Astrocyte of the hippocampus (primary cell): Measurements from ENCODE around the gene SLC39A6.
"Not testable (repeated sequence)": the region's sequence is repeated elsewhere in the genome, so short reads cannot be mapped to it uniquely, and the experiment has no call there.

Experiments
- DNase-seq: peaks from one replicate; pipeline ENCODE4 v3.0.0; 2011; ENCODE audit warnings: low read depth, low spot score

The SLC39A6 gene

DNA sequence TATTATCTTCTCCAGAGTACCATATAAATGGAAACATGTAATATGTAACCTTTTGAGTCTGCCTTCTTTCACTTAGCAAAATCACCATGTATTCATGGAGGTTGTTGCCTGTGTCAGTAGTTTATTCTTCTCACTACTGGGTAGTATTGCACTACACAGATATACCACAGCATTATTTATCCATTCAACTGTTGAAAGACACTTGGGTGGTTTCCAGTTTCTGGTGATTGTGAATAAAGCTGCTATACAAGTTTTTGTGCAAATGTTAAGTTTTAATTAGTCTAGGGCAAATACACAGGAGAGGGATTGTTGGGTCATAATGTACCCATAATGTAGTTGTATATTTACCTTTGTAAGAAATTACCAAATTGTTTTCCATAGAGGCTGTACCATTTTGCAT lies 32.2 kb downstream of the SLC39A6 start:
- no peak for DNase-seq

DNA sequence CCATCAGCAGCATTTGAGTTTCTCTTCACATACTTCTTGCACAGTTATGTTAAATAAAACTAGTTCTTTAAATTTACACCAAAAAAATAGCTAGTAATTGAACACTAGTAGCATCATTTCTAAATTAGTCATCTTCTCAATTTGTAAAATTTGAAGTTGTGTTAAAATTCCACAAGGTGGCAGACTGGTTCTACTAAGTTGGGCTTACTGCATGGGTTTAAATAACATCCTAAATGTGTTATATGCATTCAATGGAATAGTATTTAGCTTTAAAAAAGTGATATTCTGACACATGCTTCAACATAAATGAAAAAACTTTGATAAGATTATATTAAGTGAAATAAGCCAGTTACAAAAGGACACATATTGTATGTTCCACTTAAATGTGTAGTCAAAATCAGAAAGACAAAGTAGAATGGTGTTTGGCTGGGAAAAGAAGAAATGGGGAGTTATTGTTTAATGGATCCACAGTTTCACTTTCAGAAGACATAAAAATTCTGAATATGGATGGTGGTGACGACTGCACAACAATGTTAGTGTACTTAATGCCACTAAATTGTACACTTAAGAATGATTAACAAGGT lies 33.1 kb downstream of the SLC39A6 start:
- DNase-seq: peak; percentile 68

DNA sequence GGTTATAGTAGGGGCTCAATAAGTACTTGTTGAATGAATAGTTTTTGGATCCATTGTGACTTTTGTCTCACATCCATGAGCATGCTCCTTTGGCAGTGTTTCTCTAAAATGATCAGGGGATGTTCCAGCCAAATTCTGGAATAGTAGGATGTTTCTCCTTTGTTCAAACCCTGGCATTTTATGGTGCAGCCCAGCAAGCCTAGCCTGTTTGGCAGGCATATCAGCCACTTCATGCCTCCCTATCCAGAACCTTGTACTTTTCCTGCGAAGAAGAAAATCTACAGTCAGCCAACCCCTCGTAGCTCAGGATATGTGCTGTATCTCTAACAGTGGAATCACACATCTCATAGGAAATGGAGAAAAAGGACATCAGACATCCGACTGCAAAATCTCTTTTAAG lies 34.7 kb downstream of the SLC39A6 start:
- DNase-seq: no peak

DNA sequence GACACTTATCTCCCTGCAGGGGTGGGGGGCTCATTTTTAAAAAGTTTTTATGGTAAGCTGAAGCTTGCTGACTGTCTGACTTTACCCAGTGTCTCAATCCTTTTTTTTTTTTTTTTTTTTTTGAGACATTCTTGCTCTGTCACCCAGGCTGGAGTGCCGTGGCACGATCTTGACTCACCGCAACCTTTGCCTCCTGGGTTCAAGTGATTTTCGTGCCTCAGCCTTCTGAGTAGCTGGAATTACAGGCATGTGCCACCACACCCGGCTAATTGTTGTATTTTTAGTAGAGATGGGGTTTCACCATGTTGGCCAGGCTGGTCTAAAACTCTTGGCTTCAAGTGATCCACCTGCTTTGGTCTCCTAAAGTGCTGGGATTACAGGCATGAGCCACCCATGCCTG lies 37.0 kb downstream of the SLC39A6 start:
- DNase-seq: not testable (repeated sequence)

GRCh38 chr18:36089001-36089400 lies 40.1 kb downstream of the SLC39A6 start:
- no peak for DNase-seq

- no peak for DNase-seq
These were observed 40.9 kb downstream of the SLC39A6 start for GRCh38 chr18:36088256-36088655.

DNA sequence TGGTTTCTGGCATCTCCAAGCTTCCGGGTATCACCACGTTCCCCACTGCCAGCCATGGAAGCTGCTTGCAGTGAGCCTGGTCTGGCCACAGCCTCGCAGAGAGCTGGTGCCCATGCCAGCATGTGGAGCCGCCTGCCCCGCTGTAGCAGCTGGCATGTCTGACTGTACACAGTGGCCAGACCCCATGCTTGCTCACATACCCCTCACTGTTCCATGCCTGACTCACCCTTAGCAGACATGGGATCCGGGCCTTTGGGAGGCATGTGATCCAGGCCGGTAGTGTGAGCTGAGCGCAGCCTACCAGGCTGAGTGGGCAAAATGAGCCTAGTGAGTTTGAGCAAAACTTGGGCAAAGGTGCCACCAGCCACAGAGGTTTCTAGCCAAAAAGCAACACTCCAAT lies 43.0 kb downstream of the SLC39A6 start:
- no peak for DNase-seq

GRCh38 chr18:36085195-36085594 lies 43.9 kb downstream of the SLC39A6 start:
- DNase-seq: no peak

GRCh38 chr18:36083729-36084128 lies 45.4 kb downstream of the SLC39A6 start:
- DNase-seq: no peak

DNA sequence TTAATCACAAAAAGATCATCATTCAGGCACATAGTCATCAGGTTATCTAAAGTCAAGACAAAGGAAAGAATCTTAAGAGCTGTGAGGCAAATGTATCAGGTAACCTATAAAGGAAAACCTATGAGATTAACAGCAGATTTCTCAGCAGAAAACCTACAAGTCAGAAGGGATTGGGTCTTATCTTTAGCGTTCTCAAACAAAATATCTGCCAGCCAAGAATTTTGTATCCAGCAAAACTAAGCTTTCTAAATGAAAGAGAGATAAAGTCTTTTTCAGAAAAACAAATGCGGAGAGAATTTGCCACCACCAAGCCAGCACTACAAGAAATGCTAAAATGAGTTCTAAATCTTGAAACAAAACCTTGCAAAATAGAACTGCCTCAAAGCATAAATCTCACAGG lies 48.0 kb downstream of the SLC39A6 start:
- not testable (repeated sequence) for DNase-seq

DNA sequence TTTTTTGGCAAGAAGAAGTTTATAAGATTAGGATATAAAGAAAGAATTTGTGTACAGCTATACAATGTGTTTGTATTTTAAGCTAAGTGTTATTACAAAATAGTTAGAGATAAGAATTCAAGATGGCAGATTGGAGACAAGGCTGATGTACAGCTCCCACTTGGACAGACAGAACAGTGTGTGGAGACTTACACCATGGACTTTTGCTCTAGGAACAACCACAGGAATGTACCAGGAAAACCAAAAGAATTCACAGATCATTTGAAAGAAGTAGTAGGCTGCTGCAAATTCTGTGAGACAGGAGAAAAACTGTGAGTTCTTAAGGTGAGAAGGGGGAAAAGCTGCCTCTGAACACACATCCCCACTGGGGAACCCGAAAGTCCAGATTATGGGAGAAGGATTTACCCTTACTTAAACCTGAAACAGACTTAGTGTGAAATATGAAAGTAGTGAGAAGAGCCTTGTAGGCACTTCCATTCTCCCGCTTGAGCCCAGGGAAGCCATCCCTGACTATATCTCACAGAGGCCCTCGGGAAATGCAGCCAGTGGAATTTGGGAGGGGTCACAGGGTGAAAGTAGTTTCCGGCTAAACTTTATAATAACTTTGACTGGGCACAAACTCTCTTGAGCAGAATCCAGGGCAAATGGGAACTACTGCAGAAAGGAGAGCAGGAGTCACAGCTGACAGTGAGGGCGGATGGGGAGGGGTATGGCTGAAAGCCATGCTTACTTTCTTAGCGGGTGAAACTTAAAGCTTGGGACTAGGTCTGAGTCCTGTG lies 50.2 kb downstream of the SLC39A6 start:
- DNase-seq: peak; percentile 83

GRCh38 chr18:36077764-36078163 lies 51.4 kb downstream of the SLC39A6 start:
- not testable (repeated sequence) for DNase-seq

DNA sequence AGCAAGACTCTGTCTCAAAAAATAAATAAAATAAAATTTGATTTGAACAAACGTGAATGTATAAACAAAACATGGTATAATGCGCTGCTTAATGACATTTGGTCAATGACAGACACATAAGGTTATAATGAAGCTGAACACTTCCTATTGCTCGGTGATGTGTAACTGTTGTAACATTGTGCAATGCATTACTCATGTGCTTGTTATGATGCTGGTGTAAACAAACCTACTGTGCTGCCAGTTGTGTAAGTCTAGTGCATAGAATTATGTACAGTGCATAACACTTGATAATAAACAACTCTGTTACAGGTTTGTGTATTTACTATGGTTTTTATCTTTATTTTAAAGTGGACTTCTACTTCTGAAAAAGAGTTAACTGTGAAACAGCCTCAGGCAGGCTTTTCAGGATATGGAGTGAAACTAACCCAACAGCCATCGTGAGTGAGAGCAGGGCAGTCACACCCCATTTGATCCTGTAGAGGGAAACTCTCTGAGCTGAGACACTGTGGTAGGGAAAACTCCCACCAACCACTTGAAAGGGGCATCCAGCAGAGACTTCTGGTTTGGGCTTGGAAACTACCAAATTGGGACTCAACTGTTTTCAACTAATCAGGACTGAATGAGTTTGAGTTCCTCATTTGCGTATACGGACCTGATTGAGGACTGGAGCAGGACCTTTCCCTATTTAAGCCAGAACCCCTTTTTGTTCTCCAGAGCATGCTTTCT lies 53.1 kb downstream of the SLC39A6 start:
- DNase-seq: peak; percentile 36

- no peak for DNase-seq
These were observed 54.7 kb downstream of the SLC39A6 start for GRCh38 chr18:36074435-36074834.

GRCh38 chr18:36073676-36074075 lies 55.5 kb downstream of the SLC39A6 start:
- no peak for DNase-seq

- DNase-seq: not testable (repeated sequence)
These were observed 56.7 kb downstream of the SLC39A6 start for GRCh38 chr18:36072406-36072805.

DNA sequence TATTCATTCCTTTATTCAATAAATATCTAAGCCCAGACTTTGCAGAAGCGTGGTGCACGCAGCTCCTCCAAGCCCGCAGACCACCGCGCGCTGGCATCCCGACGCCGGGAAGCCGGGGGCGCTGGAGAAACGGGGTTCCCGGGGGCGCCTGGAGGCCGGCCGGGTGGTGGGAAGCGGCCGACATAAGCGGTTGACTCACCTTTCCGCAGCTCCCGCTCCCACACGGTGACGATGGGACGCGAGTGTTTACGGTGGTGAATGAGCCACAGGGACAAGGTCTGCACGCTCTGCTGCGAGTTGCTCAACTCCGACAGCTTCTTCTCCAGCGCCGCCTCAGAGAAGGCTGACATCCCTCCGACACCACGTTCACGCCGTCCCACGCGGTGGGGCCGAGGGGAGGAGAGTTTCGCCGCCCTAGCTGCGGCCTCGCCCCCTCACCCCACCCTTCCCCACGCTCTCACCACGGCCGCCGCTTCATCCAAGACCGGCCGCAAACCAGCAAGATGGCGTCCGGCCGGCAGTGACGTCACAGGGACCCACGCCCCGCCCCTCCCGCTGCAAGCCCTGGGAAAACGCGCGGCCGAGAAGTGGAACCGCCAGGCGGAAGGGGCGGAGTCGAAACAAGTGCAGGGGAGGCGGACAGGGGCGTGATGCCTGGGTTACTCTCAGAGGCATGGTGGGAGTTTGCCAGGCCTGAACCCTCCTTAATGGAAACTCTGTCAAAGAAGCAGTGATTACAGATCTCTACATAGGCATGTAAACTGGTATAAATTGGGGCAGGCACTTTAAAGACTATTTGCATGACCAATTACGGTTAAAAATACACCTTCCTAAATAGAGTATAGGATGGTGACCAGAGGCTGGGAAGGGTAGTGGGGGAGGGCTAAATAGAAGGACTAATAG lies 61.8 kb downstream of the SLC39A6 start, which contains the start of gene RPRD1A:
Gene RPRD1A, minus strand, starts transcription at position 505 of the 903 bp plus-strand sequence. Its CDS starts 155 bp downstream, at position 350.
- DNase-seq: peak; percentile 99

GRCh38 chr18:36066686-36067054 lies 62.5 kb downstream of the SLC39A6 start:
- peak; percentile 5 for DNase-seq

DNA sequence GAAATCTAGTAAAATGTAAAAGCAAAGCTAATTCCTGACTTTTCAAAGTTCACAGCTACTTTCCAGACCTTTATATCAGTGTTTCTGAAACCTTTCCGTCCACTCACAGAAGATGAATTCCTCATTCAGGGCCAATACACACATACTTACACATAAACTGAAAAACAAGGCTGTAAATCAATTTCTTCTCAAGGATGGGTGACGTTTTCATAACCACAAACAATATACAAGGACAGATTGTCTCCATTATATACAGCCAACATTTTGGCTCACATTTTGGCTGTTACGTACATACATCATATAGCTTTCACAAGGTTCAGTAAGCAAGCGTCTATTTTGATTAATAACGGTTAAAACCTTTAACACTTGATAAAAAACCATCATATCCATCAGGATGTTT lies 63.1 kb downstream of the SLC39A6 start:
- DNase-seq: peak; percentile 17

GRCh38 chr18:36064809-36065079 lies 64.4 kb downstream of the SLC39A6 start:
- not testable (repeated sequence) for DNase-seq

DNA sequence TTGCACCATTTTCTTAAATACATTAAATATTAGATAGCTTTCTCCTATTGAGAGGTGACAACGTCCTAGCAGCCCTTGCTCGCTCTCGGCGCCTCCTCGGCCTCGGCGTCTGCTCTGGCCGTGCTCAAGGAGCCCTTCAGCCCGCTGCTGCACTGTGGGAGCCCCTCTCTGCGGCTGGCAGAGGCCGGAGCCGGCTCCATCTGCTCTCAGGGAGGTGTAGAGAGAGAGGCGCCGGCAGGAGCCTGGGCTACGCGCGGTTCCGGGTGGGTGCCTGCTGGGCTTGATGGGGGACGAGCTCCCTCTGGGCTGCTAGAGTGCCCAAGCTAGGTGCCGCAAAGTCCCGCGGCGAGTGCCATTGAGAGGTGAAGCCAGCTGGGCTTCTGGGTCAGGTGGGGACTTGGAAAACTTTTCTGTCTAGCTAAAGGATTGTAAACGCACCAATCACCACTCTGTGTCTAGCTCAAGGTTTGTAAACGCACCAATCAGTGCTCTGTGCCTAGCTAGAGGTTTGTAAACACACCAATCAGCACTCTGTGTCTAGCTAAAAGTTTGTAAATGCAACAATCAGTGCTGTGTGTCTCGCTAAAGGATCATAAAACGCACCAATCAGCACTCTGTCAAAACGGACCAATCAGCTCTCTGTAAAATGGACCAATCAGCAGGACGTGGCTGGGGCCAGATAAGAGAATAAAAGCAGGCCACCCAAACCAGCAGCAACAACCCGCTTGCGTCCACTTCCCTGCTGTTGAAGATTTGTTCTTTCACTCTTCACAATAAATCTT lies 64.9 kb downstream of the SLC39A6 start:
- no peak for DNase-seq
